Fibroblast of lung (primary cell): ENCODE measurements around the gene IL13.
A peak's percentile ranks its signal among the peaks of the same experiment; 100 is the strongest.

ENCODE experiments used
- CTCF ChIP-seq, 2 donors: IDR thresholded peaks in 1 of 2; conservative IDR thresholded peaks in 1 of 2; 1 replicate in 1 of 2; 2 replicates in 1 of 2; pipeline ENCODE4 v1.5.1; 2011 to 2012; ENCODE audit warnings: low read length in 2 of 2, control low read depth in 1 of 2, inconsistent platforms in 1 of 2, low read depth in 1 of 2, mild to moderate bottlenecking in 1 of 2
- EZH2 ChIP-seq: IDR thresholded peaks from 2 replicates; pipeline ENCODE4 v1.5.1; 2012; ENCODE audit warnings: low read length, control low read depth, mild to moderate bottlenecking; ENCODE audit errors: missing control alignments

GRCh38 chr5:132677191-132677590 is 19.2 kb downstream of the IL13 start:
- TF ChIP-seq CTCF (conservative IDR thresholded peaks at IDR 0.05 in 1 of 2, IDR thresholded peaks at IDR 0.05 in 1 of 2; ENCODE audit: low read depth in 1 of 2, low read length in 2 of 2) (peak; percentile 37 to 40), EZH2 (no peak)
